KBM-7 (cell line): Measurements from ENCODE around the gene NUDT14.

Source experiments
- DNase-seq: peaks from one replicate; pipeline ENCODE4 v3.0.0-alpha.2; 2015
- in situ Hi-C: fragments of 300-500 bp; cut with MboI; formaldehyde crosslinking; loops from 2 replicates; pipeline ENCODE4 v1.14.3; 2020; ENCODE audit warnings: low sequenced_read_pairs, low pct_unique_long_range_greater_than_20kb, mixed read lengths

Gene NUDT14

DNA sequence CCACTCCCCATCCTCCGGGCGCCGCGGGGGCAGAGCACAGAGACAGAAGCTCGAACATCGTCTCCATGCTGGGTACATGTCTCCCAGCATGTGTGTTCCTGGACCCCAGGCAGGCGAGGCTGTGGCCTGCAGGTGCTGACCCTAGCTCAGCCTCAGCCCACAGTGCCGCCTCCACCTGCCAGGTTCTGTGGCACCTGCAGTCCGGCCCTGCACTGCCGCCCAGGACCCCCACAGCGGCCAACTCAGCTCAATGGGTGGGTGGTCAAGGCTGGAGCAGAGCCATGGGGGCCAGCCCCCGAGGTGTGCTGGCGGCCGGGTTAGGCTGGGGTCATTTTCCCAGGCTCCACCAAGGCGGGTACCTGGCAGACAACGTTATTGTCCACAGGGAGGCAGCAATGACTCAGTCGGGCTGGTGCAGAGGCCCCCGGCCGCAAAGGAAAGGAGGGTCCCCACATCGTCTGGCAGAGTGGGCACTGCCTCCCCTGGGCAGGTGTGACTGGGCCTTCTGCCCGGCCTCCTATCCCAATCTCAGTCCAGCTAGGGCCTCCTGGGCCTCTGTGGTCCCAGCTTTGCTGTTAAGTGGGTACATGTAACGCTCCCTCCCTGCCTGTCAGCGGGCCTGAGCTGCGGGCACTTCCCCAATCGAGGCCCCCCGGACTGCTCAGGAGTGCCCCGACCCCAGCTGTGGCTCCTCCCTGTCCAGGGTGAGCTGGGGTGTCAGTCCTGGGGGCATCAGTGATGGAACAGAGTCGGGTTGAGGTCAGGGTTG lies 20.2 kb upstream of the NUDT14 start:
- in situ Hi-C loops: no loop called here
- peak; percentile 85 for DNase-seq

DNA sequence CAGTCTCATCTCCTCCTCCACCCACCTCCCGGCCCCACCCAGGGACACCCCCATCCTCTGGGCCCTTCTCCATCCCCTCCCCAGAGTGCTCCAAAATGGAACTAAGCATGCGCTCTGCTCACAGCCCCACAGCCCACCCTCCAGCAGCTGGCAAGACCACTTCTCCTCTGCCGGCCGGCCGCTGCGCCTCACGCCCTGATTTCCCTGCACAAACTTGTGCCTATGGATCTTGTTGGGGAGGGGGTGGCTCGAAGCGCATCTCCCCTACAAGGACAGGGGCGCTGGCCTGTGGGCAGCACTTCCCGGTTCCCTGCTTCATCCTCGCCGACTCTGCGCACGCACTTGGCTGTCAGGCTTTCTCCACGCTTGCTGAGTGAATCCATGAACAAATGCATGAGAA lies 19.5 kb upstream of the NUDT14 start:
- no peak for DNase-seq
- in situ Hi-C loops: no loop called here

DNA sequence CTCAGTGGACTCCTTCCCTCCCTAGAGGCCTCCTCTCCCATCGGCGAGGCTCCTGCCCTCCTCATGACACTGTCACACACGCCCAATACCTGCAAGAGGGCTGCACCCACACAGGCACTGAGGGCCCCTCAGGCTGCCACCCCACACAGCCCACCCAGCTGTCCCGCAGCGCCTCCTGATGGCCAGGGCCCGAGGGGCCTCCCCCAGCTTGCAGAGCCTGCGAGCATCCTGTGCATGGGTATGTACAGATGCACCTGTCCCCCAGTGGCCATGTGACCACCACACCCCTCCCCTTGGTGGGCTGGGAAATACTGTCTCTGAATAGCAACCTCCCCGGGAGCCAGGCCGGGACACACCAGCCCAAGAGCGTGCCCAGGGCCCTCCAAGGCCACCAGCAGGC lies 19.0 kb upstream of the NUDT14 start:
- DNase-seq: no peak
- in situ Hi-C loops: no loop called here

DNA sequence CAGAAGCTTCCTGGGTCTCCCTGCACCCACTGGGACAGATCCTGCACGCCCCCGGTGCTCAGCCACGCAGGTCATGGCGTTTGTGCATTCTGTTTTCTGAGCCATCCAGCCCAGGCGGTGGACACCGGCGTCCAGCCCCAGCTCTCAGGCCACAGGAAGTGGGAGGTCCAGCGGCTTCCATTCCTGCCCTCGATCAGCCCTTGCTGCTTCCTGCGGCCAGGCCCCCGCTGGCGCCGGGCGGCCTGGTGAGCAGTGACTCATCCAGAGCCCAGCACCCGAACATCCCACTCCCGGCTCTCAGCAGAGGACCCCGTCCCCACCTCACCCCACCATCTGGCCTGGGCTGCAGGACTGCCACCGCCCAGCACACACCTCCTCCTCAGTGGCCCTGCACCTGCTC lies 18.0 kb upstream of the NUDT14 start:
- in situ Hi-C loops: no loop called here
- no peak for DNase-seq

DNA sequence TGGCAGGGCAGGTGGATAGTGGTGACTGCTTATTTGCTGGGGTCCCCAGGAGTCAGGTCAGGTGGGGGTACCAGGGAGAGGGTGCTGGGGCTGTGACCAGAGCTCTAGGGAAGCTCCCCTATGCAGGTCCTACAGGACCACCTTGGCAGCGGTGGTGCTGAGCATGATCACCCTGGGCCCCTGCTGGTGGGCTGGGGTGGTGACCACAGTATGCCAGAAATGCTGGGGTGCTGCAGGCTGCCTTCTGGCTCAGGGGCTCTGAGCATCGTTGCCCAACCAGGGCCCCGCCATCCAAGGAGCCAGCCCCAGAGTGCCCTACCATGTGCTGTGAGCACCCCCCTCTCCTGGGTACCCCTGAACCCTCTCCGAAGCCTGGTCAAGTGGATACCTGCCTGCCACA lies 17.5 kb upstream of the NUDT14 start:
- in situ Hi-C loops: no loop called here
- no peak for DNase-seq

DNA sequence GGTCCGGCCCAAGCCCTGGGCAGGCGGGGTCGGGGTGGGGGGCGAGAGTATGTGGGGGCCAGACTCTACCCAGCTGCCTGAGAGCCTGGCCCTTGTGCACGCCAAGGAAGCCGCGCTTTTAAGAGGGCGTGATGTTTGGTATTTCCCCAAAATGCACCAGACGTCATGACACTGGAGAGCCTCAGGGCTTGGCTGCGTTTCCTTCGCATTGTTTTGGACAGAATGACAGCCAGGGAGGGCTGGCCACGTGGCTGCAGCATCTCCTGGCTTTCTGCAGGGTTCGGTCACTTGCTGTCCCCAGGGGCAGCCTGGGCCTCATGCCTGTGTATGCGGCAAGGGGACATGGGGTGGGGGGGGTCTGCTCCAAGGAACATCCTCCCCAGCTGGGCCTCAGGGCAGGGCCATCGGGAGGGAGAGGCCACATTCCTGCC lies 16.1 kb upstream of the NUDT14 start:
- in situ Hi-C loops: no loop called here
- DNase-seq: no peak

DNA sequence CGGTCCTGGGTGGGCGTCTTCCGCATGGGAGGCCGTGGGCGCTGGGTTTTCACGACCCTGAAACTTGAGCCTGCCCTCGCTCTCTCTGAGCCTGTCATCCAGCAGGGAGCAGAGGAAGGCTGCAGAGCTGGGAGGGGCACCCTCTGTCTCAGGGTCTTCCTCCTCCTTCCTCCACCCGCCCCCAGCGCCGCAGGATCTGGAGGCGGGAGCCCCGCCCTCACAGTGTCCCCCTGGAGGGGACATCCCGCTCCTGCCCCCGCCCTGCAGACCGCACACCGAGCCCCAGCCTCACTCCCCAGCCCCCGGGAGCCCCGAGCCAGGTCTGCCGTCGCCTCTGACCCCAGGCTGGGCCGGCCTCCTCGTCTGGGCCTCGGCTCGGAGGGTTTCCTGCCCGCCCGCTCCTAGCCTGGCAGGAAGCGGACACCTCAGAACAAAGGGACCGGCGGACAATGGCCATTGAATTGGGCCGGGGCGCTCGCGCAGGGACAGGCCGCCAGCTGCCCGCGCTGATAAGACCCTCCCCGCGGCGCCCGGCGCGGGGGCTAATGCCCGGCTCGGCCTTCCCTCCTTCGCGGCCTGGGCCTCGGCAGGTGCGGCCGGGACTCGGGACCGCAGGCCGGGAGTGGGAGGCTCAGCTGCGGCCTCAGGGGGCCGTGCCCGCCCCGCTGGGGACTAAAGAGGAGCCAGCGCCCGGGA lies 15.3 kb upstream of the NUDT14 start:
- in situ Hi-C loops: no loop called here
- DNase-seq: no peak

DNA sequence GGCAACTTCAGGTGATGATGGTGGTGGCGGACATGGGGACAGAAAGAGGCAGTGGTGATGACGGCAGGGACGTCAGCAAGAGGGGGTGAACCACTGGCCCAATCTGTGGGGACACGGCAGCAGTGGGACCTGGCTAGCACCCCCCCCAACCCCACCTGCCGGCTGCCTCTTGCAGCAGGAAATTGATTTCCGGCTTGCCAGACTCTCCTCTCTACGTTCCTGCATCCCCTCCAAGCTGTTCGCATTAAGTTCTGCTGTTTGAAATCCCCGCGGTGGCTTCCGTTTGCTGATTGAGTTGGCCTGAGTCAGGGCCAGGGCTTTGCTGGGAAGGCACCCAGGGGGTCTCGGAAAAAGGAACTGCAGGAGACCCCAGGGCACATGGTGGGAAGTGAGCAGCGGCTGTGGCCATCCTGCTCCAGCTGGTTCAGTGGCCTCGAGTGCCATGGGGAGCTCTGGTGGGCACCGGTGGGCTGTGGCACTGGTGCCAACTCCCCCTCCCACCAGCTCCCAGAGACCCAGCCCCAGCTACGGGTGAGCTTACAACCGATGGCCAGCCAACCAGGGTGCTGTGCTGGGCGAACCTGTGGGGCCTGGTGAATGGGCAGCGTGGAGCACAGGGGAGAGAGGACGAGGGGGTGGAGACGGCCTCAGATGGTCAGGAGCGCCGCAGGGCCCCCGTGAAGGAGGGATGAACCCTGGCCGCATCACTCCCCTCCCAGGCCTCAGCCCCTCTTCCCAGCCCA lies 14.6 kb upstream of the NUDT14 start:
- in situ Hi-C loops: no loop called here
- DNase-seq: peak; percentile 44

DNA sequence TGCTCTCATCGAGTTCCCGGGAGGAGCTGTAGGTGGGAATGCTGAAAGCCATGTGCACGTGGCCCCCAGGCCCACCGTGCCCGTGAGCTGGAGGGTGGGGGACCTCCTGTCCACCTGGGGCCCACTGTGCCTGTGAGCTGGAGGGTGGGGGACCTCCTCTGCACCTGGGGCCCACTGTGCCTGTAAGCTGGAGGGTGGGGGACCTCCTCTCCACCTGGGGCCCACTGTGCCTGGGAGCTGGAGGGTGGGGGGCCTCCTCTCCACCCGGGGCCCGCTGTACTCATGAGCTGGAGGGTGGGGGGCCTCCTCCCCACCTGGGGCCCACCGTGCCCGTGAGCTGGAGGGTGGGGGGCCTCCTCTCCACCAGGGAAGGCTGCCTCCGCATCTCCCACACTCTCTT lies 13.9 kb upstream of the NUDT14 start:
- no peak for DNase-seq

DNA sequence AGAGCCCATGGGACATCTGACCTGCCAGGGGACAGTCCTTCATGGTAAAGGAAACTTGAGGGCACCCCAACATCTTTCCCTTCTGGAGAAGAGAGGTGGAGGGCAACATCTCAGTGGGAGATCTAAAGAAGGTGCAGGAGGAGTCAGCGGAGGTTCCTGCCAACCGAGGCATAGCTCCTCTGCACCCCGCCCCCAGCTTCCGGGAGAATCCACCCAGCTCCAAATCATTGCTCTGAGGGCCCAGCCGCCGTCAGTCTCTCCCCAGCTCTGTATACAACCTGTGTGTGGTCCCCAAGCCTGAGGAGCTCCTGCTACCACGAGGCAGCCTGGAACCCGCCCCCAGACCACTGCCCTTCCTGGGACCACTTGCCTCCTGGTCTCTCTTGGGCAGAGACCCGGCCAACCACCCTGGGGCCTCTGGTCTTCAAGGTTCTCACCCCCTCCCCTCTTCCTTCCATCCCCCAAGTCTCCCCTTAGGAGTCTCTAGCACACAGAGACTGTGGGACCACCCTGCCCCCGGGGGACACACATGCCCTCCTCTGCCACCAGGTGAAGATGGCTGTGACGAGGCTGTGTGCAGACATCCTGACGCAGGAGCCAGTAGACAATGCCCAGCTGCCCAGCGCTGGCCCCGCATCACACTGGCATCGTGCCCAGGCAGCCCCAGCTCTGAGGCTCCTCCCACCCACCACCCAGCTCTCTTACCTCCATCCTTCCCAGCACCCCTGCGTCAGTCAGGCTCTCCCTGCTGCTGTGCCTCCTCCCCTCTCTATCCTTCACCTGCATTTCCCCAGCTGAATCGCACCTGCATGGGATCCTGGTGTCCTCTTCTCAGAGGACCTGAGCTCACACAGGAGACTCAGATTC lies 13.0 kb upstream of the NUDT14 start:
- no peak for DNase-seq
- in situ Hi-C loops: no loop called here

More for the DNA sequence above, 13.9 kb upstream of the NUDT14 start:
- in situ Hi-C loops: no loop called here

DNA sequence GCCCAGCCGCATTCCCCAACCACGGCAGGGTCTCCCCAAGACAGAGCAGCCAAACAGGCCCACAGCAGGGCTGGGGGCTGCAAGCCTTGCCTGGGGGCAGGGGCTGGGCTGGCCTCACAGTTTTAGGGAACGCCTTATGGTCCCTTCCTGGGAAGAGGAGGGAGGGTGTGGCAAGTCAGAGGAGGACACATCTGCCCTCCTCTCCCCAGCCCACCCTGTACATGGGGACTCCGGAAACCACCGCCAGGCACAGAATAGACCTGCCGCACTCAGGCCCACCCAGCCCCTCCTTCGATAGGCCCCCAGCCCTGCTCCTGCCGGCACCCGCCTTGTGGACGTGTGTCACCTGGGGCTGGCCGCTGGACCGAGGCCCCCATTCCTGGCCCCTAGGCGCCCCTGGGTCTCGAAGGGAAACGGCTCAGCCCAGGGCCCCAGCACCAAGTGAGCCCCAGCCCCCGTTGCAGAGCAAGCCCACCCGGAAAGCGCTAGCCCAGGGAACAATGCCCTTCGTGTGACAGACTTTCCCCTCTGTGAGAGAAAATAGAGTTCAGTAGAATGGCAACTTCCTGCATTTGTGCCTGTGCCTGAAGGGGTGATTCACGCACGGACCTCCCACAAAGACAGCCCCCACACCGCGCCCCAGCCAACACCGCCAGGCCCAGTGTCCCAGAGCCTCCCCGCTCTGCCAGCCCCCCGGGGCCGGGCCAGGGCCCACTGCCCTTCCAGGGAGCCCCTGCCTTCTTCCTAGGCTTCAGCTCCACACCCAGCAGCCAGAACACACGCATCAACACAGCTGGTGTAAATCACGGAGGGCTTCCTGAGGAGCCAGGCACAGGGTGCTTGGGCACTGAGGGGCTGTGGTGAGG lies 12.0 kb upstream of the NUDT14 start:
- DNase-seq: no peak
- in situ Hi-C loops: no loop called here

DNA sequence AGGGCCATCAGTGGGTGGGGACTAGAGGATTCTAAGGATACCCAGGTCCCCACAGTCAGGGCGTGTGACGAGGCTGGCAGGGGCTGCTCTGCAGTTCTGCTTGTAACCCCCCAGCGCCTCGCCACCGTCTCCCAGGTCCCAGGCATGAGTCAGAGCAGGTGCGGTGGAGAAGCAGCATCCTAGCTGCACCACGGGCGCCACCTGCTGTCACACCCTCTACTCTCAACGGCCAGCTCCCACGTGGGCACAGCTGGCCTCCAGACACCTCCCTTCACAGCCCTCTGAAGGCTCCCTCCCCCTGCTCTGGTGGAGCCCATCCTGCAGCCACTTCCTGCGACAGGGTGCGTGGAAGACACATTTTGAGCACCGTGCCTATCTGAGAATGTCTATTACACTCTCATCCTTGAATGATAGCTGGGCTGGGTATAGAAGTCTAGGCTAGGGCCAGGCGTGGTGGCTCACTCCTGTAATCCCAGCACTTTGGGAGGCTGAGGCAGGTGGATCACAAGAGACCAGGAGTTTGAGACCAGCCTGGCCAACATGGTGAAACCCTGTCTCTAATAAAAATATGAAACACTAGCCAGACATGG lies 6.9 kb upstream of the NUDT14 start:
- DNase-seq: peak; percentile 81
- in situ Hi-C loops: no loop called here

DNA sequence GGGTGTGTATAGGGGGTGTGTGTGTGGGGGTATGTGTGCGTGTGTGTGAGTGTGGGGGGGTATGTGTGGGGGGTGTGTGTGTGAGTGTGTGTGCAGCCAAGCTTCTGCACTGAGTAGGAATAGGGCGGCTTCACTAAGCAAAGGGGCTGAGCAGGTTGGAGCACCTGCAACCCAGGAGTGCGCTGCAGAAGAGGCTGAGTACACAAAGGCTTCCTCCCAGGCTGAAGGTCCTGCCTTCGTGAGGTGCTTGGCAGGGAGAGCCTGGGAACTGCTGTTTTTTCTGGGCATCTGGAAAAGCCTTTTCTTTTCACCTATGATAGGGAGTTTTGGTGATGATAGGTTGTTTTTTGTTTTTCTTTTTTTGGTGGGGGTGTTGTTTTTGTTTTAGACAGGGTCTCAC lies 6.0 kb upstream of the NUDT14 start:
- DNase-seq: no peak
- in situ Hi-C loops: no loop called here

DNA sequence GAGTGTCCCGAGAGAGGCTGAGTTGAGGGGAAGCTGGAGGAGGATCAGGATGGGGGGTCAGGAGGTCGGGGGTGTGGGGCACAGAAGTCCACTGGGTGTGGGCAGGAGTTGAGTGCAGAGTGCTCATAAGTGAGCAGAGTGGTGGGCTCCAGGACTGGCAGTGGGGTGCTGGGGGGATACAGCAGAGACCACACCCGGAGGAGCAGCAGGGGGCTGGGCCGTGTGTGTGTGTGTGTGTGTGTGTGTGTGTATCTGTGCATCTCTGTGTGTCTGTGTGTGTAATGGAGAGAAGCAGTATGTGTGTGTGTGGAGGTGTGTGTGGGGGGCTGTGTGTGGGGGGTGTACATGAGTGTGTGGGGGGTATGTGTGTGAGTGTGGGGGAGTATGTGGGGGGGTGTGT lies 4.9 kb upstream of the NUDT14 start:
- no peak for DNase-seq
- in situ Hi-C loops: no loop called here

DNA sequence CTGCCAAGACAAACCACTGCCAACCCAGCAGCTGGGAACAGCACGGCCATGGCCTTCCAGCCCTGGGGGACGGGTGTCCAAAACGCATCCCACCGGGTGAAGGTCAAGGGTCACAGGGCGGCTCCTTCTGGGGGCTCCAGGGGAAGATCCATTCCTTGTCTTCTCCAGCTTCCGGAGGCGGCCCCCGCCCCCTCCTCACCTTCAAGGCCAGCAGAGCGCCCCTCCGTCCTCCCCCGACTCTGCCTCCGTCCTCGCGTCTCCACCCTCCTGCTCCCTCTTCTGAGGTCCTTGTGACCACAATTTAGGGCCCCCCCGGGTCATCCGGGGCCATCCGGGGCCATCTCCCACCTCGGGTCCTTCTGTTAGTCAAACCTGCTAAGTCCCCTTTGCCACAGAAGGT lies 3.9 kb upstream of the NUDT14 start:
- in situ Hi-C loops: no loop called here
- DNase-seq: no peak

DNA sequence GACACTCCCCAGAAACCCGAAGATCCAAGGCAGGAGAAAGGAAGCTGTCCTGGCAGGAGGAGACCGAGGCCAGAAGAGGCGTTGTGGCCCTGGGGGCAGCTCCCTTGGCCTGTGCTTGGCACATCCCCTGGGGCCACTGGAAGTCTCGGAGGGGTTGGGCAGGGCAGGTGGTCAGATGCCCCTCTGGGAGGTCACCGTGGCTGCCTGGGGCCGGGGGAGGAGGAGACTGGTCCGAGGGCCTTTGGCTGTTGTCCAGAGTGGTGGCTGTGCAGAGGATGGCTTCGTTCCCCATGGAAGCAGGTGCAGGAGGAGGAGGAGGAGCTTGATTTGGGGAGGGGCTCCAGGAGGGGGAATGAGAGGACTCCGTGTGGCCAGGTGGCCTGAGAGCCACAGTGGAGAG lies 3.3 kb upstream of the NUDT14 start:
- no peak for DNase-seq
- in situ Hi-C loops: no loop called here

DNA sequence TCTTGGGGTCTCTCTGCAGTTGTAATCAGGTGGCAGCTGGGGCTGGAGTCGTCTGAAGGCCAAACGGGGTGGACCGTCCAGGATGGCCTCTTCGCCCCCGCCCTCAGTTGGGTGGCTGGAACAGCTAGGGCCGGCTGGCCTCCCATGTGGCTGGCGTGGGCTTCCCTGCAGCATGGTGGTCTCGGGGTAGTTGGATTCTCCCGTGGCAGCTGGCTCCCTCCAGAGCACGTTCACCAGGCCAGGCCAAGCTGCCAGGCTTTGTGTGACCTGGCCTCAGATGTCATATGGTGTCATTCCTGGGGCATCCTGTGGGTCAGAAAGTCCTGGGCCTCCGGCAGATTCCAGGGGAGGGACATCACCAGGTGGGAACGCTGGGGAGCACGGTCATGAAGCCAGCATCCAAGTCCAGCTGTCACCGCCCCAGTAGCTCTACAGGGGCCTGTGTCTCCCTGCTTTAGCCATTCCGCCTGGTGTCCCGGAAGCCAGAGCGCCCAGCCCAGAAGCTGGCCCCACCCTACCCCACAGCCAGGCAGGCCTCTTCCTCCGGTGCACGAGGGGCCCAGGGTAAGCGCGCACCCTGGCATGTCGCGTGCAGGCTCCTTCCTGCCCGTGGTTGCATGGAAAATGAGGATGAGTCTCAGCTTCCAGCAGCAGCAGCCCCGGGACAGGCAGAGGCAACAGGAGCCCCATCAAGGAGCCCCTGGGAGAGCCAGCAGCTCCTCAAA lies 1.3 kb upstream of the NUDT14 start:
- in situ Hi-C loops: no loop called here
- no peak for DNase-seq
